Stimulated activated CD4-positive, alpha-beta T cell treated with anti-CD3 and anti-CD28 coated beads, TNF-alpha, amount 100 ng/mL, for 24 hours (primary cell): ENCODE data around the gene BARD1.
"Not testable (repeated sequence)": the region's sequence is repeated elsewhere in the genome, so short reads cannot be mapped to it uniquely, and the experiment has no call there.

Source experiments
- DNase-seq, 3 experiments: peaks; one replicate each; pipeline ENCODE4 v3.0.0-alpha.2; 2020; ENCODE audit warnings: low read depth in 3 of 3

Gene BARD1

GRCh38 chr2:214765180-214765579 lies 44.3 kb downstream of the BARD1 start:
- no peak for DNase-seq

- no peak for DNase-seq
Observed at GRCh38 chr2:214753455-214753854, 56.0 kb downstream of the BARD1 start.

GRCh38 chr2:214750529-214750928 lies 59.0 kb downstream of the BARD1 start:
- DNase-seq, result no peak

- DNase-seq, result no peak
Observed at GRCh38 chr2:214747992-214748391, 61.5 kb downstream of the BARD1 start.

GRCh38 chr2:214742119-214742518 lies 67.4 kb downstream of the BARD1 start:
- no peak for DNase-seq

GRCh38 chr2:214740867-214741395 lies 68.6 kb downstream of the BARD1 start:
- no peak for DNase-seq

- no peak for DNase-seq
Observed at GRCh38 chr2:214737188-214737587, 72.3 kb downstream of the BARD1 start.

- DNase-seq, result no peak
Observed at GRCh38 chr2:214730800-214731407, 78.6 kb downstream of the BARD1 start.

GRCh38 chr2:214730248-214730647 lies 79.2 kb downstream of the BARD1 start:
- DNase-seq, result no peak

GRCh38 chr2:214724741-214725140 lies 84.7 kb downstream of the BARD1 start:
- DNase-seq, result no peak

GRCh38 chr2:214717837-214718236 lies 91.6 kb downstream of the BARD1 start:
- not testable (repeated sequence) for DNase-seq

- no peak for DNase-seq
Observed at GRCh38 chr2:214716811-214717560, 92.5 kb downstream of the BARD1 start.

- no peak for DNase-seq
Observed at GRCh38 chr2:214715025-214715424, 94.5 kb downstream of the BARD1 start.

GRCh38 chr2:214713080-214713830 lies 96.2 kb downstream of the BARD1 start:
- no peak for DNase-seq

- DNase-seq, result no peak
Observed at GRCh38 chr2:214710729-214711128, 98.8 kb downstream of the BARD1 start.

GRCh38 chr2:214706986-214707385 lies 102.5 kb downstream of the BARD1 start:
- DNase-seq, result no peak

- no peak for DNase-seq
Observed at GRCh38 chr2:214699236-214699635, 110.2 kb downstream of the BARD1 start.

- no peak for DNase-seq
Observed at GRCh38 chr2:214696681-214697080, 112.8 kb downstream of the BARD1 start.

- DNase-seq, result no peak
Observed at GRCh38 chr2:214695789-214696188, 113.7 kb downstream of the BARD1 start.

- DNase-seq, result not testable (repeated sequence)
Observed at GRCh38 chr2:214683557-214683956, 125.9 kb downstream of the BARD1 start.

GRCh38 chr2:214679736-214680135 lies 129.7 kb downstream of the BARD1 start:
- no peak for DNase-seq

GRCh38 chr2:214676421-214677089 lies 132.9 kb downstream of the BARD1 start:
- DNase-seq, result no peak
